Astrocyte (in vitro differentiated cells and primary cell): ENCODE results near the gene ZNF557. TPM values are rescaled to one million over a fixed set of nuclear protein-coding genes. Genes with fewer than 3 reads are reported as not detected.
"Not testable (repeated sequence)": the region's sequence is repeated elsewhere in the genome, so short reads cannot be mapped to it uniquely, and the experiment has no call there.

Experiments
- DNase-seq: peaks from one replicate; pipeline ENCODE4 v3.0.0-alpha.2; 2010; ENCODE audit warnings: low read depth
- FAIRE-seq: peaks from 2 replicates; lab custom pipeline; 2011; peaks lifted over from hg19 to GRCh38; lab: Jason Lieb, UNC
- H2AFZ ChIP-seq: 2 replicates; pipeline ENCODE4 v1.6.0; 2012; ENCODE audit warnings: low read depth, low read length, inconsistent platforms
- H3K27ac ChIP-seq: 2 replicates; pipeline ENCODE4 v1.5.1; 2011; ENCODE audit warnings: low read depth, low read length, inconsistent platforms
- H3K27me3 ChIP-seq: 2 replicates; pipeline ENCODE4 v1.6.0; 2011; ENCODE audit warnings: low read length, inconsistent platforms; ENCODE audit not compliant: insufficient read depth
- H3K36me3 ChIP-seq: 2 replicates; pipeline ENCODE4 v1.5.1; 2011; ENCODE audit warnings: low read length, inconsistent platforms; ENCODE audit not compliant: insufficient read depth
- H3K4me1 ChIP-seq: 2 replicates; pipeline ENCODE4 v1.5.1; 2011; ENCODE audit warnings: low read length, inconsistent platforms; ENCODE audit not compliant: insufficient read depth
- H3K4me2 ChIP-seq: 2 replicates; pipeline ENCODE4 v1.6.0; 2012; ENCODE audit warnings: low read length, inconsistent platforms
- H3K4me3 ChIP-seq: 2 replicates; pipeline ENCODE4 v1.5.1; 2011; ENCODE audit warnings: low read depth, mild to moderate bottlenecking, low read length, inconsistent platforms; ENCODE audit not compliant: insufficient read depth
- H3K79me2 ChIP-seq: 2 replicates; pipeline ENCODE4 v1.6.0; 2012; ENCODE audit warnings: mild to moderate bottlenecking, low read length, inconsistent platforms; ENCODE audit not compliant: insufficient read depth
- H3K9ac ChIP-seq: 2 replicates; pipeline ENCODE4 v1.6.0; 2012; ENCODE audit warnings: mild to moderate bottlenecking, low read length, inconsistent platforms
- H3K9me3 ChIP-seq: 2 replicates; pipeline ENCODE4 v1.5.1; 2012; ENCODE audit warnings: low read depth, mild to moderate bottlenecking, low read length, inconsistent platforms; ENCODE audit not compliant: insufficient read depth
- H4K20me1 ChIP-seq: 2 replicates; pipeline ENCODE4 v1.6.0; 2012; ENCODE audit warnings: low read length, inconsistent platforms; ENCODE audit not compliant: insufficient read depth
- H3K27ac Mint-ChIP-seq: one replicate; pipeline ENCODE4 v1.8.0; 2021; ENCODE audit warnings: mild to moderate bottlenecking, mixed read lengths; ENCODE audit not compliant: unreplicated experiment
- H3K27me3 Mint-ChIP-seq: one replicate; pipeline ENCODE4 v1.8.0; 2021; ENCODE audit warnings: low read depth, mixed read lengths; ENCODE audit not compliant: unreplicated experiment
- H3K36me3 Mint-ChIP-seq: one replicate; pipeline ENCODE4 v1.8.0; 2021; ENCODE audit warnings: low read depth, mixed read lengths; ENCODE audit not compliant: unreplicated experiment
- H3K4me1 Mint-ChIP-seq: one replicate; pipeline ENCODE4 v1.8.0; 2021; ENCODE audit warnings: low read depth, mixed read lengths; ENCODE audit not compliant: unreplicated experiment
- H3K4me3 Mint-ChIP-seq: one replicate; pipeline ENCODE4 v1.8.0; 2021; ENCODE audit warnings: mild to moderate bottlenecking, moderate library complexity, mixed read lengths; ENCODE audit not compliant: unreplicated experiment
- H3K9me3 Mint-ChIP-seq: one replicate; pipeline ENCODE4 v1.8.0; 2021; ENCODE audit warnings: mild to moderate bottlenecking, mixed read lengths; ENCODE audit not compliant: unreplicated experiment
- CTCF ChIP-seq: IDR thresholded peaks from 2 replicates; pipeline ENCODE4 v1.5.1; 2011; ENCODE audit warnings: low read depth, mild to moderate bottlenecking, inconsistent platforms, low read length, moderate library complexity; ENCODE audit not compliant: insufficient read depth
- EZH2 ChIP-seq: IDR thresholded peaks from 2 replicates; pipeline ENCODE4 v1.6.1; 2012; ENCODE audit warnings: mild to moderate bottlenecking, low read length, inconsistent platforms; ENCODE audit not compliant: insufficient read depth
- total RNA-seq: library from RNA; stranded (reverse); gene quantifications from 2 replicates; pipeline ENCODE4 v1.2.1, GENCODE V29; 2021

Gene ZNF557
- total RNA-seq, 1 donor from 2014 or later: 9.6 TPM

GRCh38 chr19:7056371-7056770, 13.1 kb upstream of the ZNF557 start:
- H3K4me1 ChIP-seq, H2AFZ ChIP-seq, H3K27ac Mint-ChIP-seq, H3K27me3 Mint-ChIP-seq, H3K9ac ChIP-seq, H3K36me3 Mint-ChIP-seq, H4K20me1 ChIP-seq, H3K27me3 ChIP-seq, H3K9me3 ChIP-seq, H3K27ac ChIP-seq, DNase-seq, H3K4me3 ChIP-seq, H3K4me1 Mint-ChIP-seq, H3K9me3 Mint-ChIP-seq, FAIRE-seq, H3K4me2 ChIP-seq, H3K36me3 ChIP-seq, H3K79me2 ChIP-seq, H3K4me3 Mint-ChIP-seq: not testable (repeated sequence)

GRCh38 chr19:7058576-7058975, 10.9 kb upstream of the ZNF557 start, which contains the start of gene MBD3L3:
Gene MBD3L3 (minus strand): TSS chr19:7058676. CDS start chr19:7058605, 71 bp downstream.
- H4K20me1 ChIP-seq, H3K27me3 ChIP-seq, H3K27me3 Mint-ChIP-seq, H3K4me3 Mint-ChIP-seq, H3K9me3 Mint-ChIP-seq, H3K4me1 ChIP-seq, FAIRE-seq, H3K36me3 Mint-ChIP-seq, H3K4me1 Mint-ChIP-seq, H3K9me3 ChIP-seq, H3K27ac Mint-ChIP-seq, H3K4me3 ChIP-seq, H3K27ac ChIP-seq, H3K36me3 ChIP-seq, H3K79me2 ChIP-seq, DNase-seq, H3K9ac ChIP-seq, H3K4me2 ChIP-seq, H2AFZ ChIP-seq: not testable (repeated sequence)

GRCh38 chr19:7059977-7060376, 9.5 kb upstream of the ZNF557 start:
- H3K27me3 Mint-ChIP-seq, H3K9me3 Mint-ChIP-seq, H3K4me3 ChIP-seq, FAIRE-seq, H2AFZ ChIP-seq, H3K4me3 Mint-ChIP-seq, H3K9me3 ChIP-seq, H3K27ac Mint-ChIP-seq, H3K27me3 ChIP-seq, H3K4me1 Mint-ChIP-seq, H4K20me1 ChIP-seq, H3K4me1 ChIP-seq, H3K27ac ChIP-seq, H3K79me2 ChIP-seq, H3K36me3 ChIP-seq, H3K36me3 Mint-ChIP-seq, DNase-seq, H3K4me2 ChIP-seq, H3K9ac ChIP-seq: not testable (repeated sequence)

- no peak for FAIRE-seq
- Mint-ChIP-seq H3K27ac (no peak overlapping the region), H3K9me3 (no peaks in the 10 kb centered on the region), H3K36me3 (no peaks in the 10 kb centered on the region), H3K27me3 (no peaks in the 10 kb centered on the region), H3K4me1 (peaks cover 5% of the 10 kb centered on the region), H3K4me3 (no peak overlapping the region)
- no peaks in the 10 kb centered on the region for H3K9me3 ChIP-seq
- H3K4me1 ChIP-seq: no peaks in the 10 kb centered on the region
- no peaks in the 10 kb centered on the region for H3K36me3 ChIP-seq
- H3K79me2 ChIP-seq: no peaks in the 10 kb centered on the region
- no peak overlapping the region for H3K9ac ChIP-seq
- no peak overlapping the region for H3K4me2 ChIP-seq
- no peak overlapping the region for H3K27ac ChIP-seq
- TF ChIP-seq EZH2 (no peak), CTCF (no peak)
- H3K27me3 ChIP-seq: no peaks in the 10 kb centered on the region
- no peaks in the 10 kb centered on the region for H4K20me1 ChIP-seq
- no peak overlapping the region for H2AFZ ChIP-seq
- H3K4me3 ChIP-seq: no peak overlapping the region
- DNase-seq: no peak
Observed at GRCh38 chr19:7063339-7063738, 6.2 kb upstream of the ZNF557 start.
